ENCODE data around the gene NISCH.

The NISCH gene

DNA sequence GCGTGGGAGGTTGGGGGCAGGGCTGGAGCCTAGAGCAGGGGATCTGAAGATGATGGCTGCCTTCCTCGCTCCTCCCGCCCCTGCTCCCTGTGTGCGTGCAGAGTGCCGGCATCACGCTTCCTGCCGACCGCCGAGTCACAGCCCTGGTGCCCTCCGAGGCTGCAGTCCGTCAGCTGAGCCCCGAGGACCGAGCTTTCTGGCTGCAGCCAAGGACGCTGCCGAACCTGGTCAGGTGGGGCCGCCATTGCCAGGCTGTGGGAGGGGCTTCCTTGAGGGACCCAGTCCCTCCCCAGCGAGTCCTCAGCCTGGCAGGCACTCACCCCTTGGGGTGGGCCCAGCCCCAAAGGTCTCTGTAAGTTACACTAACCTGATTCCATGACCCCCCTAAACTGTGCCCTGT is 57.3 kb downstream of the NISCH start:
- no peak for DNase-seq (ENCODE audit: low read depth in 2 of 2)

DNA sequence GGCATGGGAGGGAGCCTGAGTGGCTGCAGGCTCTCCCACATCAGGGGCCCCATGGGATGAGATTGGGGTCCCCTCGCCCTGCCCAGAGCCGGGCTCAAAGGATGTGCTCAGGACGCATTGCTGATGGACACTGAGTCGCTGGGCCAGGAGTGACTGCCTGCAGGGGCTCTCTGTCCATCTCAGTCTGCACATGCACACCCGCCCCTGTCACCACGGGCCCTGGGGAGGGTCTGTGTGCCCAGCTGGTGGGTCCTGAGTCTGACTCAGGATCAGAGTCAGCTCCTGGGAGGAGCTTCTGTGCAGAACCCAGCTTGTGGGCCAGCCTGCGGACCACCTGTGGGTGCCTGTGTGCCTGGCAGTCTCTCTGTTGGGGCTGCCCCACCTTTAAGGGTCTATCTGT is 57.9 kb downstream of the NISCH start:
- no peak for DNase-seq (ENCODE audit: low read depth in 2 of 2)

DNA sequence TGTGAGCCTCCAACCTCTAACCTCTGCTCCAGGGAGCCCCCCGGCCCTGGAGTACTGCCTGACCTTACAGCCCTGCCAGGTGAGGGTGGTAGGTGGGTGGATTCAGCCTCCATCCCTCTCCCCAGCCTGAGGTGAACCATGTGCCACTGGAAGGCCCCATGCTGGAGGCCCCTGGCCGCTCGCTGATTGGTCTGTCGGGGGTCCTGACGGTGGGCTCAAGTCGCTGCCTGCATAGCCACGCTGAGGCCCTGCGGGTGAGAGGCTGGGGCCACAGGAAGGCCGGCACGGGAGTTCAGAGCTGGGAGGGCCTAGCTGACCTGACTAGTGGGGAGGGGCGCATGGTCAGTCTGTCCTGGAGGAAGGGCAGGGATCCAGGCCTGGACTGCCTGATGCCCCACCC is 59.2 kb downstream of the NISCH start:
- no peak for DNase-seq (ENCODE audit: low read depth in 2 of 2)

DNA sequence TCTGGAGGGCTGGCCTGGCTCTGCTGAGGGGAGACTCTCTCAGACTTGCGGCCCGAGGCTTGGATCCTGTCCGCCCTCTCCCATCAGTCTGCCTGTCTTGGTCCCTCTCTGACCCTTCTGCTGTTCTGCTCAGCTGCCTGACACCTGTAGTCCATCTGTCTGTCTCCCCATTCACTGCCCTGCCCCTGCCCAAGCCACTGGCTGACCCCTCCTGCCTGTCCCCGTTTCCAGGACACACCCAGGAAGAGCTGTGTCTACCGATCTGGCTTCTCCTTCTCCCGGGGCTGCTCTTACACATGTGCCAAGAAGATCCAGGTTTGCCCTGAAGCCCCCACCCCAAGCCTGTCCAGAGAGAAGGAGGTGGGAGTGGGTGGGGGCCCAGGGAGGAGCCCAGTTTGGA is 59.8 kb downstream of the NISCH start:
- no peak for DNase-seq (ENCODE audit: low read depth in 2 of 2)

DNA sequence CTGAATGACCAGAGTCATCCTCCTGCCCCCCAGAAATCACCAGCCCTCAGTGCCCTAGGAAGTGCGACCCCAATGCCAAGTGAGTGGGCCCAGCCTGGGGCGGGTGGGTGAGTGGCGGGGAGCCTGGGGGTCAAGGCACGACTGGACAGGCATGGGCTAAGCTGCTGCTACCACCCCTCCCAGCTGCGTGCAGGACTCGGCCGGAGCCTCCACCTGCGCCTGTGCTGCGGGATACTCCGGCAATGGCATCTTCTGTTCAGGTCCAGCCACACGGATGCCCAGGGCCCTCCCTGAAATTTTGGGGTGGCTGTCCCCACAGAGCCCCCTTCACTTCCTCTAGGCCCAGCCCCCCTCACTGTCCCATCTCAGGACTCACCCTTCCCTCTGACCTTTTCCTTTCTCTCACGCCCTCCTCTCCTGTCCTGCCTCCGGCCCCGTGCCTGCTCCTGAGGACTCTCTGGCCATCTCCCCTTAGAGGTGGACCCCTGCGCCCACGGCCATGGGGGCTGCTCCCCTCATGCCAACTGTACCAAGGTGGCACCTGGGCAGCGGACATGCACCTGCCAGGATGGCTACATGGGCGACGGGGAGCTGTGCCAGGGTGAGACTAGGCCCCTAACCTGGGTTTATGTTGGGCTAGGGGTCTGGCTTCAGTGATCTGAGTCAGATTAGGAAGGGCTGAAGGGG is 61.2 kb downstream of the NISCH start:
- DNase-seq (ENCODE audit: low read depth in 2 of 2): no peak

DNA sequence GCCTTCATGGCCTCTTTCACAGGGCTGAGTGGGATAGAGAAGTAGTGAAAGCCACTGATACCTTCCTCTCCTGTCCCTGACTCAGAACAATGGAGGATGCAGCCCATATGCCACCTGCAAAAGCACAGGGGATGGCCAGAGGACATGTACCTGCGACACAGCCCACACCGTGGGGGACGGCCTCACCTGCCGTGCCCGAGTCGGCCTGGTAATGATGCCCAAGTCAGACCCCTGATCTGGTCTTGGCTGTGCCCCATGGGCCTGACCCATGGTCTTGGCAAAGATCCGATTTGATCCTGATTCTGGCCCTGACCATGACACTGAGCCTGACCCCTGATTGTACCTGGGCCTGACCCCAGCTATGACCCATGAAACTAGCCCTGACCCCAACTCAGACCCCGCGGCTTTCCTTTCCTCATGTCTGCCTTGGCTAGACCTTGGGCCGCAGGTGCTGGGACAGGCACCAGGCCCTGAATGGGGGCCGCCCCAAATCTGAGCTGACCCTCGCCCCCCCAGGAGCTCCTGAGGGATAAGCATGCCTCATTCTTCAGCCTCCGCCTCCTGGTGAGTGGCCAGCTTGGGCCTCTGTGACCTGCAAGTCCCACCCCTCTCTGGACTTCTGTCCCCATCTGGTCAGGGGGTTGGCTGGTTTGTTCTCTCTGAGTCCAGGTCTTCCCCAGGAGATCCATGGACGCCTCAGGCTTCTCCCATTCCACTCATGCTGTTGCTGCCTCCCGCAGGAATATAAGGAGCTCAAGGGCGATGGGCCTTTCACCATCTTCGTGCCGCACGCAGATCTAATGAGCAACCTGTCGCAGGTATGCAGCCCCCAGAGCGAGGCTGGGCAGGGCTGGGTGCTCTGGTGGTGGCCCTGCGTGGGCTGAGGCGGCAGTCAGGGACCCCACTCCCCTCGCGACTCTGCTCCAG is 62.7 kb downstream of the NISCH start:
- no peak for DNase-seq (ENCODE audit: low read depth in 2 of 2)

DNA sequence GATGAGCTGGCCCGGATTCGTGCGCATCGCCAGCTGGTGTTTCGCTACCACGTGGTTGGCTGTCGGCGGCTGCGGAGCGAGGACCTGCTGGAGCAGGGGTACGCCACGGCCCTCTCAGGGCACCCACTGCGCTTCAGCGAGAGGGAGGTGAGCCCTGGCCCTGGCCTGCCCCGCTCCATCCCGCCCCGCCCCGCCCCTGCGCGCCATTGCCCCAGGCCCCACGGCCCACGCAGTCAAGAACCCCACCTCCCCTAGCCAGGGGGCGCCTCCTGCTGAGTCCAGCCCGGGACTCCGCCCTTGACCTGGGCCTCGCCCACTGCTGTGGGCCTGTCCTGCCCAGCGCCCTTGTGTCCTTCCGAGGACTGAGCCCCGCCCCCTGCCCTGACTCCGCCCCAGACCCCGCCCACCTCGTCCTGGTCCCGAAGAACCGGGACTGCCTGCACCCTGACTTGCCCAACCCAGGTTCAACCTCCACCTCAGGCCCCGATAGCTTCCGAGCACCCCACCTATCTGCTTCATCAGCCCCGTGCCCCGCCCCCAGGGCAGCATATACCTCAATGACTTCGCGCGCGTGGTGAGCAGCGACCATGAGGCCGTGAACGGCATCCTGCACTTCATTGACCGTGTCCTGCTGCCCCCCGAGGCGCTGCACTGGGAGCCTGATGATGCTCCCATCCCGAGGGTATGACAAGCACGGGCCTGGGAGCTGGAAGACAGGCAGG is 63.5 kb downstream of the NISCH start:
- DNase-seq (ENCODE audit: low read depth in 2 of 2): no peak

DNA sequence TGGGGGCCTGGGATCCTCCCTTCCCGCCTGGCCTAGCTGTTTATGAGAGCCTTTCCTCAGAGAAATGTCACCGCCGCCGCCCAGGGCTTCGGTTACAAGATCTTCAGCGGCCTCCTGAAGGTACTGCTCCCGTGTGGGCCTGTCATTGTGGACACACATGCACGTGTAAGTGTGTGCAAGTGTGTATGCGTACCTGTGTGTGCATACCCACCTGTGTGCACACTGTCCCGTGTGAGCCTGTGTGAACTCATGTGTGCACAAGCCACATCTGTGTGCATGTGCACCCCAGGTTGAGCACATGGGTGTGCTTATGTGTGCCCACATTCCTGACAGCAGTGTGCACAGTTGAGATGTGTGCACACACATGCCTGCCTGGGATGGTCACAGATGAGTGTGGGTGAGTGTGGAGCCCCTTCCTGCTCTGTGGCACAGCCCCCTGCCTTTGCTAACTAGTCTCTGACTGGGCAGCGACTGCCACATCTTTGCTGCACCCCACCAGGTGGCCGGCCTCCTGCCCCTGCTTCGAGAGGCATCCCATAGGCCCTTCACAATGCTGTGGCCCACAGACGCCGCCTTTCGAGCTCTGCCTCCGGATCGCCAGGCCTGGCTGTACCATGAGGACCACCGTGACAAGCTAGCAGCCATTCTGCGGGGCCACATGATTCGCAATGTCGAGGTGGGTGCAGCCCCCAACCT is 64.2 kb downstream of the NISCH start:
- DNase-seq (ENCODE audit: low read depth in 2 of 2): no peak

DNA sequence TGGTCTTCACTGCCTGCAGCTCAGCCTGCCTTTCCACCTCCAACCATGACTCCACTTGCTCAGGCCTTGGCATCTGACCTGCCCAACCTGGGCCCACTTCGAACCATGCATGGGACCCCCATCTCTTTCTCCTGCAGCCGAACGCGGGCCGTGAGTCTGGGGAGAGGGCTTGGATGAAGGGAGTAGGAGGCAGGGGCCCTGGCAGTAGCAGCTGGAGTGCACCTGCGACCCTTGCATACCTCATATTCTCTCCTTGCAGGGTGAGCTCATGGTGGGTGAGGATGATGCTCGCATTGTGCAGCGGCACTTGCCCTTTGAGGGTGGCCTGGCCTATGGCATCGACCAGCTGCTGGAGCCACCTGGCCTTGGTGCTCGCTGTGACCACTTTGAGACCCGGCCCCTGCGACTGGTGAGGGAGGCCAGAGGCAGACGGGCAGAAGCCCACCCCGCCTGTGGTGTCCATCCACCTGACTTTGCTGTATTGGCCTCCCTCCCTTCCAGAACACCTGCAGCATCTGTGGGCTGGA is 64.8 kb downstream of the NISCH start:
- DNase-seq (ENCODE audit: low read depth in 2 of 2): no peak

DNA sequence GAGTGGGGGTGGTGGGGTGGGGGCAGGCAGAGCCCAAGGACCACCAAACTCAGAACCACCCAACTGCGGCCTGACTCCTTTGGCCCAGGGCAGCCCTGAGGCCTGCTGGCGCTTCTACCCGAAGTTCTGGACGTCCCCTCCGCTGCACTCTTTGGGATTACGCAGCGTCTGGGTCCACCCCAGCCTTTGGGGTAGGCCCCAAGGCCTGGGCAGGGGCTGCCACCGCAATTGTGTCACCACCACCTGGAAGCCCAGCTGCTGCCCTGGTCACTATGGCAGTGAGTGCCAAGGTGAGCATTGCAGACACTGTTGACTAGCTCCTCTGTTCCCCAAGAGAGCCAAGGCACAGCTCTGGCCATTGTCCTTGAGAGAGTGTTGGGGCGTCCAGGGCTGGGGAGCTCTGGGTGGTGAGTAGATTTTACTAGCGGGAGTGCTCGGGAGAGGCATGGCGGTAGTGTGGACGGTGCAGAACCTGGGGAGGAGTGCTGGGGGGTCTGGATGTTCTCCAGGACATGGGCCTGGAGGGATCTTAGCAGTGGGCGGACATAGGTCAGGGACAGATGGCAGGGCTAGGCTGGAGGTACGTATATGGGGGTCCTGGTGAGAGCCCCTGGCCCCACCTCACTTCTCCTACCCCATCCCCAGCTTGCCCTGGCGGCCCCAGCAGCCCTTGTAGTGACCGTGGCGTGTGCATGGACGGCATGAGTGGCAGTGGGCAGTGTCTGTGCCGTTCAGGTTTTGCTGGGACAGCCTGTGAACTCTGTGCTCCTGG is 65.5 kb downstream of the NISCH start:
- DNase-seq (ENCODE audit: low read depth in 2 of 2): no peak

DNA sequence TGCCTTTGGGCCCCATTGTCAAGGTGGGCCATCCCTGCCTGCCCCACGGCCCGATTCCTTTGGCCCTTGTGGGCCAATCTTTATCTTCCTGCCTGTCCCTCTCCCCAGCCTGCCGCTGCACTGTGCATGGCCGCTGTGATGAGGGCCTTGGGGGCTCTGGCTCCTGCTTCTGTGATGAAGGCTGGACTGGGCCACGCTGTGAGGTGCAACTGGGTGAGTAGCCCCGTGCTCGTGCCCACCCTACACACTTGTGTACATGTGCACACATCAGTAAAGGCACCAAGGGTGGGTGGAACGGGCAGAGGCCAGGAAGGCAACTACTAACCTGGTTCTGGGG is 66.1 kb downstream of the NISCH start:
- DNase-seq (ENCODE audit: low read depth in 2 of 2): no peak

DNA sequence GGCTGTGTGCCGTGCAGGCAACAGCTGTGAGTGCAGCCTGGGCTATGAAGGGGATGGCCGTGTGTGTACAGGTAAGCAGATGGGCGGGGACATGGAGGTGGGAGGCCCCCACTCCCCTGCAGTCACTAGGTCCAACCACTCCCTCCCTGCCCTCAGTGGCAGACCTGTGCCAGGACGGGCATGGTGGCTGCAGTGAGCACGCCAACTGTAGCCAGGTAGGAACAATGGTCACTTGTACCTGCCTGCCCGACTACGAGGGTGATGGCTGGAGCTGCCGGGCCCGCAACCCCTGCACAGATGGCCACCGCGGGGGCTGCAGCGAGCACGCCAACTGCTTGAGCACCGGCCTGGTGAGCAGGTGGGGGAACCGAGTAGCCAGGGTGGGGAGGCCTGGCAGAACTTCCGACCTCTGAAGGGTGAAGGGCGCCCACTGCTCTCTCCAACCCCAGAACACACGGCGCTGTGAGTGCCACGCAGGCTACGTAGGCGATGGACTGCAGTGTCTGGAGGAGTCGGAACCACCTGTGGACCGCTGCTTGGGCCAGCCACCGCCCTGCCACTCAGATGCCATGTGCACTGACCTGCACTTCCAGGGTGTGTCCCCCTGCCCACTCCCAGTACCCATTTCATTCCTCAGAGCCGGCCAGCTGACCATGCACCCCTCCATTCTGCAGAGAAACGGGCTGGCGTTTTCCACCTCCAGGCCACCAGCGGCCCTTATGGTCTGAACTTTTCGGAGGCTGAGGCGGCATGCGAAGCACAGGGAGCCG is 66.7 kb downstream of the NISCH start:
- DNase-seq (ENCODE audit: low read depth in 2 of 2): no peak

DNA sequence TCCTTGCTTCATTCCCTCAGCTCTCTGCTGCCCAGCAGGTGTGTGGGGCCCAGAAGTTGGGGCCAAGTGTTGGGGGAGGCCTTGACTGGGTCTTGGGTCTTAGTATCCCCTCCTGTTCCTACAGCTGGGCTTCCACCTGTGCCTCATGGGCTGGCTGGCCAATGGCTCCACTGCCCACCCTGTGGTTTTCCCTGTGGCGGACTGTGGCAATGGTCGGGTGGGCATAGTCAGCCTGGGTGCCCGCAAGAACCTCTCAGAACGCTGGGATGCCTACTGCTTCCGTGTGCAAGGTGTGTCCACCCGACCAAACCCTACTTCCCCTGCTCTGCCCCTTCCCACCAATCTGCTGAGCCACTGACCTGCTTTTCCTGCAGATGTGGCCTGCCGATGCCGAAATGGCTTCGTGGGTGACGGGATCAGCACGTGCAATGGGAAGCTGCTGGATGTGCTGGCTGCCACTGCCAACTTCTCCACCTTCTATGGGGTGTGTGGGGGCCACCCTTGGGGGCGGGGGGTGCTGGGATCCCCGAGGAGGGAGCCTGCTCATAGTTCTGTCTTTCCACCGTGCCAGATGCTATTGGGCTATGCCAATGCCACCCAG is 67.3 kb downstream of the NISCH start:
- no peak for DNase-seq (ENCODE audit: low read depth in 2 of 2)

DNA sequence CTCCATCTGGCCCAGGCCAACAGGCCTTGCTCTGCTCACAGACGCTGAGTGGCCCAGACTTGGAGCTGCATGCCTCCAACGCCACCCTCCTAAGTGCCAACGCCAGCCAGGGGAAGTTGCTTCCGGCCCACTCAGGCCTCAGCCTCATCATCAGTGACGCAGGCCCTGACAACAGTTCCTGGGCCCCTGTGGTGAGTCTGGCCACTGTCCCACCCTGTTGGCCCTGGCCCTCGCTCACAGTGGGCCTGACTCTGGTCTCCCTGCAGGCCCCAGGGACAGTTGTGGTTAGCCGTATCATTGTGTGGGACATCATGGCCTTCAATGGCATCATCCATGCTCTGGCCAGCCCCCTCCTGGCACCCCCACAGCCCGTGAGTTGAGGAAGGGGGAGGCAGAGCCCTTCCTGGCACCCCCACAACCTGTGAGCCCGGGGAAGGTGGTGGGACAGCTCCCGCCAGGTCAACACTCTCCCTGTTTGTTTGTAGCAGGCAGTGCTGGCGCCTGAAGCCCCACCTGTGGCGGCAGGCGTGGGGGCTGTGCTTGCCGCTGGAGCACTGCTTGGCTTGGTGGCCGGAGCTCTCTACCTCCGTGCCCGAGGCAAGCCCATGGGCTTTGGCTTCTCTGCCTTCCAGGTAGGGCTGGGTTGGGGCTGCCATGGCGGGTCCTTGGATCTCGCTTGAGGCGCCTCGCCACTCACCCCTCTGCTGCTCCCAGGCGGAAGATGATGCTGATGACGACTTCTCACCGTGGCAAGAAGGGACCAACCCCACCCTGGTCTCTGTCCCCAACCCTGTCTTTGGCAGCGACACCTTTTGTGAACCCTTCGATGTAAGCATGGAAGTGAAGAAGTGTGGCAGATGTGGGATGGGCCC is 68.2 kb downstream of the NISCH start:
- no peak for DNase-seq (ENCODE audit: low read depth in 2 of 2)

DNA sequence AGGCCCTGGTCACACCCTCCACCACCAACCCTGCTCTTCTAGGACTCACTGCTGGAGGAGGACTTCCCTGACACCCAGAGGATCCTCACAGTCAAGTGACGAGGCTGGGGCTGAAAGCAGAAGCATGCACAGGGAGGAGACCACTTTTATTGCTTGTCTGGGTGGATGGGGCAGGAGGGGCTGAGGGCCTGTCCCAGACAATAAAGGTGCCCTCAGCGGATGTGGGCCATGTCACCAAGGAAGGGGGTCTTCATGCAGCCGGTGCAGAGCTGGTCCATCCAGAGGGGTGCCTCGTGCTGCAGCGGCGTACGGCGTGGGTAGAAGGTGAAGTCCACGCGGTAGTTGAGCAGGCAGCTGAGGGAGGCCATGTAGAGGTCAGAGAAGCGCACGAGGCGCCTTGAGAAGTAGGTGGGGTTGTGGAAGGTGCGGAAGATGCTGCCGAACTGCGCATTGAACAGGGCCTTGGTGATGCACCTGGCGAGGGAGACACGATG is 68.9 kb downstream of the NISCH start:
- DNase-seq (ENCODE audit: low read depth in 2 of 2): no peak

DNA sequence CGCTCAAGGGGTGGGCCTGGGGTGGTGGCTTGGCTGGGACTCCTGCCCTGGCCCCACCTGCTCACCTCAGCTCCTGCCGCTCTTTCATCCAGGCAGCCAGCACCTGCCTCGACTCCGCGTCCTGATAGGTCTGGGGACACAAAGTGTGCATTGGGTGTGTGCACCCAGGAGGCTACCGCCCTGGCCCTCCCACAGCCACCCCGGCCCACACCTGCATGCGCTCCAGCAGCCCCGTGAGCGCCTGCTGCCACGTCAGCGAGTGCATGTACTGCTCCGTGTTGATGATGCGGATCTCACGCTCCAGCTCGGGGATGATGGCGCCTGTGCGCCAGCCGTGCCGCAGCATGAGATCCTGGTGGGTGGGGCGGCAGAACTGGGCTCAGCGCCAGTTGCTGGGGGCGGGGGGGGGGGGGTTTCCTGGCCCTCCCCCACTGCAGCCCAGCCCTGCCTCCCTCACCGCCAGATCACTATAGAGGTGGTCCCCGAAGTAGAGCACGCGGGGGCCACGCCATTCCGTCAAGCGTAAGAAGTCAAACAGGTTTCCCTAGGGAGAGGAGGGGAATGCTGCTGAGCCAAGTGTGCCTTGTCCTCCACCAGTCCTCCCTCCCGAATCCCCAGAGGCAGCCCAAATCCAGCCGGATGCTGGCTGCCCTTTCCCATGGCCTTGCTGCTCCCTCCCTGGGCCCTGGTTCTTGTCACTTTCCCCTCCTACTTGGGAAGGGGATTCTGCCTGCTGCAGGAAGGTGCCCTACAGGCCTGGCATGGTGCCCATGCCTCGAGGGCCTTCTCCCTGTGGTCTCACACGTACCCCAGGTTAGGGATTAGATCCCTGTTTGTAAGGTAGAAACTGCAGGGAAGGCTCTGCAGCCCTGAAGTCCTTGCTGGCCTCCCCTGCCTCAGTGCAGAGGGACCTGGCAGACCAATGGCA is 69.6 kb downstream of the NISCH start:
- no peak for DNase-seq (ENCODE audit: low read depth in 2 of 2)

DNA sequence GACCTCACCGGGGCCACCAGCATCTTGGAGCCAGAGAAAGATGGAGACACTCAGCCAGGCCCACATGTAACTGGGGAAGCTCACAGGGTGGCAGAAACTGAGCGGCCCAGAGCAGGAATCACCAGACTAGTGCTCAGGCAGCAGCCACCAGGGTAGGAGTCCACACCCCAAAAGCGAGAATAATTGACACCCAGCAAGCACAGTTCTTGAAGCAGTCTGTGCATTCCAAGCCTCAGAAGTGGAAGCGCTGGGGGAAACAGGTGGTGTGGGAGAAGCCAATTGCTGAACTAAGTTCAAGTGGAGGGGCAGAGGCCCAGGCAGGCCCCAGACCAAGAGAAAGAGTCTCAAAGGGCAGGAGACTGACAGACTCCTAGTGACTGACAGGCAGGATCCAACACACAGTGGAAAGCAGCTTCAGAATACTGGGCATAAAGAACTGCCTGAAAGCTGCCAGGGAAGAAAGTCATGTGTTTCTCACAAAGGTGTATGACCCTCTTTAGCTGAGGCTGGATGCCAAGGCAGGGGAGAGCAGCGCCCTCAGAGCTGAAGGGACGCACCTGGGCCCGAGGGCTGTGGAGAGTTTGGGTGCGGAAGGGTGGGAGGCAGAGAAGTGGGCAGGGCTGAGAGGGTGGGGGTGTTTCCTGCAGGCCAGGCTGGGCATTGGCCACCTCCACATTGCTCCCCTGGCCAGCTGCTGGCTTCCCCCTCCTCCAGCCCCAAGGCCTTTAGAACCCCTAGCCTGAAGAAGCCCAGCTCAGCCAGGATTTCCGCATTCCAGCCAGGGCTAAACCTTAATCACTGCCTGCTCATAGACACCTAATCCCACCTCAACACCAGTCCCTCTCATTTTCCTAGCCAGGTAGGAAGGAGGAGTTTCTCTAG is 70.5 kb downstream of the NISCH start:
- no peak for DNase-seq (ENCODE audit: low read depth in 2 of 2)
